ENCODE data around the gene MYO1A. TPM values are rescaled to one million over a fixed set of nuclear protein-coding genes. Genes with fewer than 3 reads are reported as not detected.
A peak's percentile ranks its signal among the peaks of the same experiment; 100 is the strongest.
"Not testable (repeated sequence)": the region's sequence is repeated elsewhere in the genome, so short reads cannot be mapped to it uniquely, and the experiment has no call there.

MYO1A gene
- total RNA-seq, 4 donors from 2014 or later, result 0.22 to 0.54 (median 0.29) TPM

DNA sequence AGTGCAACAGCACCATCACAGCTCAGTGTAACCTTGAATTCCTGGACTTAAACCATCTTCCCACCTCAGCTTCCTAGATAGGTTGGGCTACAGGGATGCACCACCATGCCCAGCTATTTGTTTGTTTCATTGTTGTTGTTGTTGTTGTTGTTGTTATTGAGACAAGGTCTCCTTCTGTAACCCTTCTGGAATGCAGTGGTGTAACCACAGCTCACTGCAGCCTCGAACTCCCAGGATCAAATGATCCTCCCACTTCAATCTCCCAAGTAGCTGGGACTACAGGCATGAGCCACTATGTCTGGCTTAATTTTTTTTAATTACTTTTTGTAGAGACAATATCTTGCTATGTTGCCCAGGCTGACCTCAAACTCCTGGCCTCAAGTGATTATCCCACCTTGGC lies 29.9 kb upstream of the MYO1A start:
- H3K4me1 ChIP-seq, result peaks cover 0 to 25% (median 11%) of the 10 kb centered on the region in 3 donors

GRCh38 chr12:57078519-57079404 lies 28.8 kb upstream of the MYO1A start, which contains the start of gene NEMP1:
NEMP1 (minus strand) TSS chr12:57078791; CDS start chr12:57078745, 46 bp downstream.
- H3K9me3 ChIP-seq, result no peaks in the 10 kb centered on the region
- peak; percentile 100 for ATAC-seq
- no peak for TF ChIP-seq EP300 (IDR thresholded peaks at IDR 0.05)
- TF ChIP-seq CTCF (IDR thresholded peaks at IDR 0.05), result no peak
- TF ChIP-seq POLR2A (IDR thresholded peaks at IDR 0.05), result peak; percentile 28 to 43
- peak; percentile 61 for TF ChIP-seq POLR2AphosphoS5 (IDR thresholded peaks at IDR 0.05)
- 0 to 1% methylated on average over 19 to 22 of the region's 39 CpGs for WGBS, 2 donors (ENCODE audit: low coverage in 1 of 2)
- H3K4me3 ChIP-seq, result peak within 1 kb of the TSS; percentile 63 to 78
- H3K36me3 ChIP-seq, result peaks cover 0 to 10% of the 10 kb centered on the region in 2 donors
- H3K4me1 ChIP-seq, result peaks cover 0 to 25% (median 11%) of the 10 kb centered on the region in 3 donors
- H3K27ac ChIP-seq, result peak within 1 kb of the TSS; percentile 84 to 87 (median 84)
- no peaks in the 10 kb centered on the region for H3K27me3 ChIP-seq

More for the DNA sequence above, 29.9 kb upstream of the MYO1A start:
- H3K27me3 ChIP-seq, result no peaks in the 10 kb centered on the region
- WGBS, 2 donors (ENCODE audit: low coverage in 1 of 2), result 67 to 88% methylated on average over 1 of the region's 1 CpG
- peak overlapping the region; percentile 76 to 87 (median 84) for H3K27ac ChIP-seq
- no peak overlapping the region for H3K4me3 ChIP-seq
- H3K9me3 ChIP-seq, result no peaks in the 10 kb centered on the region
- no peak for ATAC-seq
- TF ChIP-seq POLR2A (IDR thresholded peaks at IDR 0.05) (no peak), POLR2AphosphoS5 (IDR thresholded peaks at IDR 0.05) (no peak), CTCF (IDR thresholded peaks at IDR 0.05) (no peak), EP300 (IDR thresholded peaks at IDR 0.05) (no peak)
- peaks cover 0 to 10% of the 10 kb centered on the region in 2 donors for H3K36me3 ChIP-seq

GRCh38 chr12:57073566-57074450 lies 23.9 kb upstream of the MYO1A start:
- H3K27ac ChIP-seq, result peak overlapping the region; percentile 60 to 81 (median 72)
- H3K4me3 ChIP-seq, ATAC-seq, H3K9me3 ChIP-seq, H3K27me3 ChIP-seq: not testable (repeated sequence)
- H3K36me3 ChIP-seq, result peaks cover 0 to 31% of the 10 kb centered on the region in 2 donors
- WGBS, 2 donors (ENCODE audit: low coverage in 1 of 2), result 83 to 85% methylated on average over 5 of the region's 6 CpGs
- H3K4me1 ChIP-seq, result peaks cover 7 to 46% (median 15%) of the 10 kb centered on the region in 3 donors

- Histone ChIP-seq H3K27ac (peak overlapping the region; percentile 61 to 81 (median 72)), H3K9me3 (no peaks in the 10 kb centered on the region), H3K27me3 (no peaks in the 10 kb centered on the region), H3K36me3 (peaks cover 0 to 42% of the 10 kb centered on the region in 2 donors), H3K4me1 (peaks cover 7 to 38% (median 11%) of the 10 kb centered on the region in 3 donors), H3K4me3 (peak overlapping the region in 1 of 2 donors; percentile 30)
- 23 to 49% methylated on average over 2 of the region's 2 CpGs for WGBS, 2 donors (ENCODE audit: low coverage in 1 of 2)
- ATAC-seq, result no peak
- TF ChIP-seq POLR2A (IDR thresholded peaks at IDR 0.05), result no peak
- TF ChIP-seq POLR2AphosphoS5 (IDR thresholded peaks at IDR 0.05), result peak; percentile 33
Observed at GRCh38 chr12:57072661-57073060, 22.7 kb upstream of the MYO1A start.

DNA sequence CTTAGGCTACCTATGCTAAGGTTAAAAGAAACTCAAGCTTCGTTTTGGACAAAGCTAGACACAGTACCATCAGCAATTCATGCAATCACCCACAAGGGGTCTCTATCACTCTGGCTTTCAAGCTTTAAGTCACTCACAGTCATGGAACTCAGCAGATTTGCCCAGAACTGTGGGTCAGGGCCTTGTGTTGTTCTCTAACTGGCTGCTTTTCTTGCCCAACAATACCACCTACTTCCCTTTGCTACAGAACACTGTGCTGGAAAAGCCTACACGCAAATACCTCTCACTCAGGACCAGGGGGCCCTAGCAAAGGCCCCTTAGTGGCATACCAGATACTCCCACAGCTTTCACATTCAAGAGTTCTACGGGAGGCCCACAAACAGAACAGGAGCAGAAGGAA lies 19.6 kb upstream of the MYO1A start:
- TF ChIP-seq POLR2AphosphoS5 (IDR thresholded peaks at IDR 0.05) (peak; percentile 56), CTCF (IDR thresholded peaks at IDR 0.05) (peak; percentile 74 to 99 (median 92)), EP300 (IDR thresholded peaks at IDR 0.05) (no peak)
- no peak overlapping the region for H3K4me3 ChIP-seq
- peaks cover 0 to 49% of the 10 kb centered on the region in 2 donors for H3K36me3 ChIP-seq
- H3K27me3 ChIP-seq, result no peaks in the 10 kb centered on the region
- peak overlapping the region; percentile 52 to 84 (median 80) for H3K27ac ChIP-seq
- ATAC-seq, result peak; percentile 94
- WGBS, 2 donors (ENCODE audit: low coverage in 1 of 2), result 0 to 23% methylated on average over 1 to 2 of the region's 3 CpGs
- peaks cover 7 to 32% (median 9%) of the 10 kb centered on the region in 3 donors for H3K4me1 ChIP-seq
- H3K9me3 ChIP-seq, result no peaks in the 10 kb centered on the region
